Liver (tissue), 9 donors: ENCODE measurements around the gene PTPRD. TPM values are rescaled to one million over a fixed set of nuclear protein-coding genes. Genes with fewer than 3 reads are reported as not detected.

ENCODE experiments used
- DNase-seq: peaks from one replicate; pipeline ENCODE4 v3.0.0-alpha.2; 2017; ENCODE audit warnings: low spot score
- H3K27ac ChIP-seq, 2 donors: one replicate each; pipeline ENCODE4 v1.7.0; 2013; ENCODE audit warnings: inconsistent platforms in 2 of 2, low read length in 2 of 2, control low read depth in 1 of 2, low read depth in 1 of 2, mild to moderate bottlenecking in 1 of 2
- H3K27me3 ChIP-seq, 4 donors: one replicate each; pipeline versions ENCODE4 v1.6.1 to v1.7.0; 2013; ENCODE audit warnings: low read length in 3 of 4, inconsistent platforms in 1 of 4, mild to moderate bottlenecking in 1 of 4, moderate library complexity in 1 of 4; ENCODE audit not compliant: control insufficient read depth in 4 of 4, insufficient read depth in 4 of 4
- H3K36me3 ChIP-seq, 4 donors: one replicate each; pipeline versions ENCODE4 v1.6.1 to v1.7.0; 2013; ENCODE audit warnings: low read length in 3 of 4, mild to moderate bottlenecking in 3 of 4, low read depth in 1 of 4, moderate library complexity in 1 of 4; ENCODE audit not compliant: control insufficient read depth in 4 of 4, insufficient read depth in 3 of 4
- H3K4me1 ChIP-seq, 4 donors: one replicate each; pipeline versions ENCODE4 v1.6.1 to v1.7.0; 2013; ENCODE audit warnings: low read length in 3 of 4, mild to moderate bottlenecking in 3 of 4, moderate library complexity in 1 of 4; ENCODE audit not compliant: control insufficient read depth in 4 of 4, insufficient read depth in 4 of 4
- H3K4me3 ChIP-seq, 3 donors: one replicate each; pipeline versions ENCODE4 v1.6.1 to v1.7.0; 2013; ENCODE audit warnings: low read length in 3 of 3, control low read depth in 1 of 3, low read depth in 1 of 3, mild to moderate bottlenecking in 1 of 3
- H3K9ac ChIP-seq, 2 donors: one replicate each; pipeline ENCODE4 v1.7.0; 2013; ENCODE audit warnings: low read length in 2 of 2, mild to moderate bottlenecking in 2 of 2, moderate library complexity in 2 of 2, control low read depth in 1 of 2, low read depth in 1 of 2
- H3K9me3 ChIP-seq, 4 donors: one replicate each; pipeline versions ENCODE4 v1.6.1 to v1.7.0; 2013; ENCODE audit warnings: low read length in 3 of 4; ENCODE audit not compliant: control insufficient read depth in 4 of 4
- ATF3 ChIP-seq: IDR thresholded peaks from 2 replicates; pipeline ENCODE4 v1.6.1; 2016; ENCODE audit warnings: antibody characterized with exemption
- CTCF ChIP-seq: fragments of 150-350 bp; IDR thresholded peaks from 2 replicates; pipeline ENCODE4 v1.5.1; 2017; ENCODE audit warnings: improper control_type of control experiment, low read depth, low read length; ENCODE audit not compliant: missing input control
- FOXA1 ChIP-seq: IDR thresholded peaks from 2 replicates; pipeline ENCODE4 v1.6.1; 2016; ENCODE audit warnings: antibody characterized with exemption
- FOXA2 ChIP-seq: IDR thresholded peaks from 2 replicates; pipeline ENCODE4 v1.6.1; 2016; ENCODE audit warnings: antibody characterized with exemption
- HNF4A ChIP-seq, 2 donors: conservative IDR thresholded peaks; 2 replicates each; pipeline ENCODE4 v1.6.1; 2016; ENCODE audit warnings: antibody characterized with exemption in 2 of 2, mild to moderate bottlenecking in 2 of 2
- HNF4G ChIP-seq: IDR thresholded peaks from 2 replicates; pipeline ENCODE4 v1.6.1; 2016; ENCODE audit warnings: antibody characterized with exemption
- JUND ChIP-seq, 2 donors: IDR thresholded peaks; 2 replicates each; pipeline ENCODE4 v1.6.1; 2016; ENCODE audit warnings: antibody characterized with exemption in 2 of 2
- MAX ChIP-seq: IDR thresholded peaks from 2 replicates; pipeline ENCODE4 v1.6.1; 2016; ENCODE audit warnings: antibody characterized with exemption
- NR2F2 ChIP-seq: IDR thresholded peaks from 2 replicates; pipeline ENCODE4 v1.6.1; 2016; ENCODE audit warnings: antibody characterized with exemption
- REST ChIP-seq: IDR thresholded peaks from 2 replicates; pipeline ENCODE4 v1.6.1; 2016; ENCODE audit warnings: antibody characterized with exemption, mild to moderate bottlenecking
- RXRA ChIP-seq, 2 donors: IDR thresholded peaks; 2 replicates each; pipeline ENCODE4 v1.6.1; 2017 to 2018; ENCODE audit warnings: antibody characterized with exemption in 2 of 2, mild to moderate bottlenecking in 1 of 2
- SP1 ChIP-seq: IDR thresholded peaks from 2 replicates; pipeline ENCODE4 v1.6.1; 2018; ENCODE audit warnings: antibody characterized with exemption, mild to moderate bottlenecking
- TAF1 ChIP-seq: conservative IDR thresholded peaks from 2 replicates; pipeline ENCODE4 v1.6.1; 2016; ENCODE audit warnings: antibody characterized with exemption, mild to moderate bottlenecking
- ZBTB33 ChIP-seq: IDR thresholded peaks from 2 replicates; pipeline ENCODE4 v1.6.1; 2016; ENCODE audit warnings: antibody characterized with exemption
- WGBS: extraction: QIAGEN DNeasy Blood & Tissue Kit; methylation state at CpG from one replicate; pipeline ENCODE4 v1.1.7; 2013; 5-methylcytosine and 5-hydroxymethylcytosine counted together
- polyA plus RNA-seq, 2 donors: library from polyadenylated mRNA; stranded (reverse) in 1 of 2; unstranded in 1 of 2; fragments of 200-250 nt in 1 of 2; fragments of >200 nt in 1 of 2; fragmentation: Nextera tagmentation in 1 of 2; extraction: Ambion mirVana in 1 of 2; gene quantifications; one replicate each; pipeline versions ENCODE4 v1.2.1 to v1.2.3, GENCODE V29; 2013 to 2015
- total RNA-seq, 2 donors: library from RNA; depleted of rRNA; stranded (reverse); fragments of >200 nt; gene quantifications; one replicate each; pipeline ENCODE4 v1.2.3, GENCODE V29; 2014
- donor health status: healthy.
- donor health status: healthy.
- donor health status: healthy.
- donor health status: healthy.
- donor health status: healthy.

PTPRD gene
- total and polyA plus RNA-seq, 4 donors: 0.78 to 34.2 (median 4.7) TPM

GRCh38 chr9:8569823-8570222 is 2043.0 kb downstream of the PTPRD start:
- no peaks in the 10 kb centered on the region for H3K9me3 ChIP-seq
- 91% methylated on average over 4 of the region's 4 CpGs for WGBS
- TF ChIP-seq FOXA2: no peak
- TF ChIP-seq TAF1: no peak
- TF ChIP-seq NR2F2: no peak
- no peak for TF ChIP-seq HNF4G
- no peak for TF ChIP-seq CTCF
- TF ChIP-seq MAX: no peak
- TF ChIP-seq ZBTB33: no peak
- TF ChIP-seq JUND (IDR thresholded peaks at IDR 0.05): no peak
- no peak for TF ChIP-seq REST
- no peak for TF ChIP-seq HNF4A (conservative IDR thresholded peaks at IDR 0.05)
- H3K27me3 ChIP-seq: no peaks in the 10 kb centered on the region
- H3K27ac ChIP-seq: no peak overlapping the region
- no peak overlapping the region for H3K9ac ChIP-seq
- H3K4me3 ChIP-seq: no peak overlapping the region
- H3K36me3 ChIP-seq: no peaks in the 10 kb centered on the region
- H3K4me1 ChIP-seq: no peaks in the 10 kb centered on the region
- DNase-seq: no peak

- no peaks in the 10 kb centered on the region for H3K36me3 ChIP-seq
- no peaks in the 10 kb centered on the region for H3K4me1 ChIP-seq
- H3K4me3 ChIP-seq: no peak overlapping the region
- 92% methylated on average over 2 of the region's 2 CpGs for WGBS
- no peaks in the 10 kb centered on the region for H3K27me3 ChIP-seq
- H3K27ac ChIP-seq: no peak overlapping the region
- no peak overlapping the region for H3K9ac ChIP-seq
- TF ChIP-seq REST: no peak
- no peak for TF ChIP-seq FOXA1
- TF ChIP-seq CTCF: no peak
- TF ChIP-seq SP1: no peak
- no peak for TF ChIP-seq RXRA (IDR thresholded peaks at IDR 0.05)
- TF ChIP-seq ATF3: no peak
- H3K9me3 ChIP-seq: no peaks in the 10 kb centered on the region
- DNase-seq: no peak
Observed at GRCh38 chr9:8567963-8568579, 2044.7 kb downstream of the PTPRD start.
